ENCODE results near the gene SIGLEC10. TPM values are rescaled to one million over a fixed set of nuclear protein-coding genes. Genes with fewer than 3 reads are reported as not detected.

Gene SIGLEC10
- total RNA-seq, 1 experiment from 2014 or later, result not detected

DNA sequence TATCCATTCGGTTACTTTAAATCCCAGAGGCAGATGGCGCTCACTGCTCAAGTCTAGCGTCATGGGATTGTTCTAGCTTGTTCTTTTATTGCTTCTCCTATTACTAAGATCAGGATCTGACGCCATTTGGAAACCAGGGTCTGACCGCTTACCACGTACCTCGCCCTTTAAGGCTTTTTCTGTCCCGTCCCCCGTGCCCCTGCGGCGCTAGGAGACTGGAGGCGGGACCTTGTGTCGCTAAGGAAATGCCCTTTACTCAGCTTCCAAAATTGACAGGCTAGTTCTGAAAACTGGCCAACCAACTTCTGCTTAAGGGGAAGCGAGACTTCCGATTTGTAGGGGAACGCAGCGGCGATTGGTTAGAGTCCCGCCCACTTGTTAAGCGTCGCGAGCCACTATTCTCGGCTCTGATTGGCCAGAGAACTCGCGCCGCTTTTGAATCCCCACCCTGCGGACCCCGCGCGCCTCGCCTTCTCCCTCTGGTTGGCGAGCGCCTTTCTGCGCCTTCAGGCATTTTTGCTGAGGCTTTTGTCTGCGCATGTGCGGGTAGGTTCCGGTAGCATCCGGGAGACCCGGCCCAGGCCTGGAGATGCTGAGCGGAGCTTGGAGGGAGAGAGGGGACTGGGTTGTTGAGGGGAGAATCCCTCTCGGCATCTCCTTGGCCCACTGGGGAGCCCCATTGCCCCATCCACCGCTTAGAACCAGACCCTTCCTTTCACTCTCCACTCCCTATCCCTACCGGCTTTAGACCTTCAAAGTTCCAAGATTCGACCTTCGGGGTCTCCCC is 23.2 kb downstream of the SIGLEC10 start:
- H3K27ac Mint-ChIP-seq (ENCODE audit: unreplicated experiment), result peak overlapping the region; percentile 74
- H3K9me3 Mint-ChIP-seq (ENCODE audit: low read depth, unreplicated experiment), result no peaks in the 10 kb centered on the region
- intact Hi-C loops (cut with micrococcal nuclease; ENCODE audit: unreplicated experiment), result no loop called here
- DNase-seq, result peak; percentile 96
- peaks cover 10% of the 10 kb centered on the region for H3K4me1 Mint-ChIP-seq (ENCODE audit: low read depth, unreplicated experiment)
- H3K4me3 Mint-ChIP-seq (ENCODE audit: low read depth, unreplicated experiment), result peak overlapping the region; percentile 78
- no peaks in the 10 kb centered on the region for H3K27me3 Mint-ChIP-seq (ENCODE audit: unreplicated experiment)
- TF ChIP-seq, protein P1, sequence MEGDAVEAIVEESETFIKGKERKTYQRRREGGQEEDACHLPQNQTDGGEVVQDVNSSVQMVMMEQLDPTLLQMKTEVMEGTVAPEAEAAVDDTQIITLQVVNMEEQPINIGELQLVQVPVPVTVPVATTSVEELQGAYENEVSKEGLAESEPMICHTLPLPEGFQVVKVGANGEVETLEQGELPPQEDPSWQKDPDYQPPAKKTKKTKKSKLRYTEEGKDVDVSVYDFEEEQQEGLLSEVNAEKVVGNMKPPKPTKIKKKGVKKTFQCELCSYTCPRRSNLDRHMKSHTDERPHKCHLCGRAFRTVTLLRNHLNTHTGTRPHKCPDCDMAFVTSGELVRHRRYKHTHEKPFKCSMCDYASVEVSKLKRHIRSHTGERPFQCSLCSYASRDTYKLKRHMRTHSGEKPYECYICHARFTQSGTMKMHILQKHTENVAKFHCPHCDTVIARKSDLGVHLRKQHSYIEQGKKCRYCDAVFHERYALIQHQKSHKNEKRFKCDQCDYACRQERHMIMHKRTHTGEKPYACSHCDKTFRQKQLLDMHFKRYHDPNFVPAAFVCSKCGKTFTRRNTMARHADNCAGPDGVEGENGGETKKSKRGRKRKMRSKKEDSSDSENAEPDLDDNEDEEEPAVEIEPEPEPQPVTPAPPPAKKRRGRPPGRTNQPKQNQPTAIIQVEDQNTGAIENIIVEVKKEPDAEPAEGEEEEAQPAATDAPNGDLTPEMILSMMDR (IDR thresholded peaks at IDR 0.05; ENCODE audit: unreplicated experiment), result no peak
- peaks cover 22% of the 10 kb centered on the region for H3K36me3 Mint-ChIP-seq (ENCODE audit: insufficient read depth, unreplicated experiment)
- no TSS peak for BruUV-seq (replicated peaks)
- CTCF ChIA-PET, result interaction anchor here (0.6 to 2.3 kb wide), 9 partner anchors 14 to 263 kb away, joined by 3 to 9 read pairs (median 3); no protein-coding TSS in a partner anchor

DNA sequence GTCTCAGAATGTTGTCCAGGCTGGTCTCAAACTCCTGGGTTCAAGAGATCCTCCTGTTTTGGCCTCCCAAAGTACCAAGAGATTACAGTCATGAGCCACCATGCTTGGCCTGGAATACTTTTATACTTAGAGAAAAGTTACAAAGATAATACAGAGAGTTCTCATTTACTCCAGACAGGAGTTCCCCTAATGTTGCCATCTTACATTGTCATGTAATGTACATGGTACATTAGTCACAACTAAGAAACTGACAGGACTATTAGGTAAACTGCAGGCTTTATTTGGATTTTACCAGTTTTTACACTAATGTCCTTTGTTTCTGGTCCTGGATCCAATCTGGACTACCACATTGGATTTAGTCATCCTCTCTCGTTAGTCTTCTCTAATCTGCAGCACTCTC is 24.7 kb downstream of the SIGLEC10 start:
- Mint-ChIP-seq H3K4me3 (ENCODE audit: low read depth, unreplicated experiment) (no peak overlapping the region), H3K4me1 (ENCODE audit: low read depth, unreplicated experiment) (peaks cover 10% of the 10 kb centered on the region), H3K36me3 (ENCODE audit: insufficient read depth, unreplicated experiment) (peaks cover 22% of the 10 kb centered on the region), H3K27ac (ENCODE audit: unreplicated experiment) (no peak overlapping the region), H3K27me3 (ENCODE audit: unreplicated experiment) (peaks cover 6% of the 10 kb centered on the region), H3K9me3 (ENCODE audit: low read depth, unreplicated experiment) (no peaks in the 10 kb centered on the region)
- CTCF ChIA-PET, result no interaction called here
- no TSS peak for BruUV-seq (replicated peaks)
- TF ChIP-seq, protein P1 (IDR thresholded peaks at IDR 0.05; ENCODE audit: unreplicated experiment), result no peak
- intact Hi-C loops (cut with micrococcal nuclease; ENCODE audit: unreplicated experiment), result no loop called here
- DNase-seq, result no peak

DNA sequence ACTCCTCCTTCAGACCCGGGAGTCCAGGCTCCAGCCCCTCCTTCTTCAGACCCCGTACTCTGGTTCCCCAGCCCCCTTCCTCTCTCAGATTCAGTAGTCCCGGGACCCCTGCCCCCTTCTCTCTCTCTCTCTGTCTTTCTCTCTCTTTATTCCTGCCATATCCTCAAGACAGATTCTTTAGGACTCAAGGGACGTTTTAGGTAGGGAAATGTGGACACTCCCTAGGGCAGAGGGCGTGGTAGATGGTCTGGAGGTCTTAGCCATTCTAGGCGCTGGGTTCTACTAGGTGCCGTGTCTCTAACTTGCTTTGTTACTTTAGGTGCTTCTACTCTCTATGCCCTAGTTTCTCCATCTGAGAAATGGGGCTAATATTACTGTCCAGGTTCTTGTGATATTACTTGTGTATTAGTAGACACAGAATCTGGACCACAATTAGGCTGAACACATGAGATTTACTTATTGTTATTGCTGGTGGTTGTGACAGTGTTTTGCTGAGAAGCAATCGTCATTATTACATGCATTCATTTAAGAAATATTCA is 26.3 kb downstream of the SIGLEC10 start:
- Mint-ChIP-seq H3K4me1 (ENCODE audit: low read depth, unreplicated experiment) (peaks cover 10% of the 10 kb centered on the region), H3K4me3 (ENCODE audit: low read depth, unreplicated experiment) (no peak overlapping the region), H3K27ac (ENCODE audit: unreplicated experiment) (no peak overlapping the region), H3K9me3 (ENCODE audit: low read depth, unreplicated experiment) (no peaks in the 10 kb centered on the region), H3K27me3 (ENCODE audit: unreplicated experiment) (peaks cover 11% of the 10 kb centered on the region), H3K36me3 (ENCODE audit: insufficient read depth, unreplicated experiment) (peaks cover 22% of the 10 kb centered on the region)
- intact Hi-C loops (cut with micrococcal nuclease; ENCODE audit: unreplicated experiment), result no loop called here
- no peak for DNase-seq
- BruUV-seq (replicated peaks), result no TSS peak
- TF ChIP-seq, protein P1 (IDR thresholded peaks at IDR 0.05; ENCODE audit: unreplicated experiment), result no peak
- CTCF ChIA-PET, result no interaction called here

DNA sequence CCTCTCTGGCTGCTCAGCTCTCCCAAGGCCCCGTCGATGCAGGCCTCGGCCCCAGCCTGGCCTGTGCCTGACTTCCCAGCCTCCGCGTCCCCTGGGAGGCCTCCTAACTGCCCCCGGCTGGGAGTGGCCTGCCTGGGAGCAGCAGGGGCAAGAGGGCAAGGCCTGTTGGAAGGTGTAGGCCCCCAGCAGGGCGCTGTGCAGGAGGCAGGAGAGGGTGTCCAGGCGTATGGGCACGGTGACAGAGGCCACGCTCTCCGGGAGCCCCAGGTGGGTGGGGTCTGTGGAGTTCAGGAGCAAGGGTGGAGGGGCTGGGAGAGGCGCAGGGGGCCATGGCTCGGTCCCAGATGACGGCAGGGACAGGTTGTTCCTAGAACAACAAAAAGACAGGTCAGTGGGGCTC is 28.3 kb downstream of the SIGLEC10 start:
- Mint-ChIP-seq H3K9me3 (ENCODE audit: low read depth, unreplicated experiment) (no peaks in the 10 kb centered on the region), H3K36me3 (ENCODE audit: insufficient read depth, unreplicated experiment) (peaks cover 12% of the 10 kb centered on the region), H3K27ac (ENCODE audit: unreplicated experiment) (no peak overlapping the region), H3K4me1 (ENCODE audit: low read depth, unreplicated experiment) (no peaks in the 10 kb centered on the region), H3K27me3 (ENCODE audit: unreplicated experiment) (peaks cover 11% of the 10 kb centered on the region), H3K4me3 (ENCODE audit: low read depth, unreplicated experiment) (no peak overlapping the region)
- BruUV-seq (replicated peaks), result no TSS peak
- TF ChIP-seq, protein P1 (IDR thresholded peaks at IDR 0.05; ENCODE audit: unreplicated experiment), result no peak
- CTCF ChIA-PET, result no interaction called here
- no peak for DNase-seq
- intact Hi-C loops (cut with micrococcal nuclease; ENCODE audit: unreplicated experiment), result no loop called here

All from Calu3 (cell line).